ENCODE data around the gene AHDC1.
"Not testable (repeated sequence)": the region's sequence is repeated elsewhere in the genome, so short reads cannot be mapped to it uniquely, and the experiment has no call there.

The AHDC1 gene

DNA sequence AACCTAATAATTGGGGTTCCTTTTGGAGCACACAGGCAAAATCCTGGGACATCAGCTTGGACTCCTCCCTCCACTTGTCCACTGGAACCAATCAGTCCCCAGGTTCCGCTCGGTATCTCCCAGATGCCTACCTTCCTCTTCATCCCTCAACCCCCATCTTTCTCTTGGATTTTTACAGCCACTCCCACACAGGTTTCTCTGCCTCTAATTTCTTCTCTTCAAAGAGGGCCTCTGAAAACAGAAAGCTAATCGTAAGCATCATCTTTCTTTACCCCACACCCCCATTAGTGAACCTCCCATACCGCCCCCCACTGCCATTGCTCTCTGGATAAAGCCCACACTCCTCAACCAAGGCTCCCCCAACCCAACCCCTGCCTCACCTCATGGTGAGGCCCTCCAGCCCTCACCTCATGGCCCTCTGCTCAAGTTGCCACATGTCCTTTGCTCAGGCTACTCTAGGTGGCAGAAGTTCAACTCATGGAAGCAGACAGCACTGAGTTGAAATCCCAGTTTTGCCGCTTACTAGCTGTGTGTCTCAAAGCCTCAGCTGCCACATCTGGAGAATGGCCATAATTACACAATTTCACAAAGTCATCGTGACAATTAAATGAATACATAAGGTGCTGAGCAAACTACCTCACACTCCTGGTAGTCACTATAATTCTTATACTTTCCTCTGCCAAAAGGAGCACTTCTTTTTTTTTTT, 95.8 kb downstream of the AHDC1 start:
- no peak for DNase-seq

DNA sequence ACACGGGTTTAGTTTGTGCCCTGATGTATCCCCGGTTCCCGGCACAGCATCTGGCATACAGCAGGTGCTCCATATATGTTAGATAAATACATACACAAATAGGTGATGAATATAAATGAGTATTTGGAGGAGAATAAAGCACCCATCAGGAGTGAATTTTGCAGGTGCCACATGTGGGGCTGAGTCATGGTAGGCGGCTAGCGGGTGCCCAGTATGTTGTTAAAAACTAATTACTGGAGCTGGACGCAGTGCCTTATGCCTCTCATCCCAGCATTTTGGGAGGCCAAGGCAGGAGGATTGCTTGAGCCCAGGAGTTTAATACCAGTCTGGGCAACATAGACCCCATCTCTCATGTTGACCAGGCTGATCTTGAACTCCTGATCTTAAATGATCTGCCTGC, 97.2 kb downstream of the AHDC1 start:
- no peak for DNase-seq

GRCh38 chr1:27505420-27505680, 98.6 kb downstream of the AHDC1 start:
- no peak for DNase-seq

DNA sequence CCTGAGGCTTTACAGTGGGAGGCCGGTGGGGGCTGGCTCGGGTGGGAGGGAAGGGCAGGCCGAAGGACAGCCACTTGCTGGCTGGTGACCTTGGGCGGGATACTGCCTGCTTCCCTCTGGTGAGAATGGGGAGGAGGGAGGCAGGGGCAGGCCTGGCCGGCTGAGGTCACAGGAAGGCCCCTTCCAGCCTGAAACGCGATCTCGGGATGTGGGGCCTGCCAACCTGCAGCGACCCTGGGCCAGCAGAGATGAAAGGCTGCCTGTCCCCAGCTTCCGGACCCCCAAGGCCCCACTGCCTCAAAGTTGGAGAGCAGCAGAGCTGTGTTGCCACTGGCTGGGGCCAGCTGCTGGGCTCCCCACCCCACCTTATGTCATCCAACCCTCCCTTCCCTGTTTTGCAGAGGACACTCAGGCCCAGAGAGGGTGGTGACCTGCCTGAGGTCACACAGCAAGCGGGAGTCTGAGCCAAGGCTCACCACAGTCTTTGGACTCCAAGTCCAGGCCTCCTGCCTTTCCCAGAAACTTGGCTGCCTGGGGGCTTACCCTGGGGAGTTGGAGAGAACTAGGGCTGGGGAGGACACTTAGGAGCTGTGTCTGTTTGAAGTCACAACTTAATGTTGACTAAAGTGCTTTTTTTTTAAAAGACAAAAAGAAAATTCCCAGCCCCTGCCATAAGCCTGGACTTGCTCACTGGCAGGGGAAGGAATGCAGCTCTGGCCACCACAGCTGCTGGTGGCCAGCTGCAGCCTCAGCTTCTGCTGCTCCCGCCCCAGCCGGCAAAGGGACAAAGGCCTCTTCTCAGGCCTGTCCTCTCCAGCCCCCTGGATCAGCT, 99.1 kb downstream of the AHDC1 start:
- peak; percentile 56 for DNase-seq

DNA sequence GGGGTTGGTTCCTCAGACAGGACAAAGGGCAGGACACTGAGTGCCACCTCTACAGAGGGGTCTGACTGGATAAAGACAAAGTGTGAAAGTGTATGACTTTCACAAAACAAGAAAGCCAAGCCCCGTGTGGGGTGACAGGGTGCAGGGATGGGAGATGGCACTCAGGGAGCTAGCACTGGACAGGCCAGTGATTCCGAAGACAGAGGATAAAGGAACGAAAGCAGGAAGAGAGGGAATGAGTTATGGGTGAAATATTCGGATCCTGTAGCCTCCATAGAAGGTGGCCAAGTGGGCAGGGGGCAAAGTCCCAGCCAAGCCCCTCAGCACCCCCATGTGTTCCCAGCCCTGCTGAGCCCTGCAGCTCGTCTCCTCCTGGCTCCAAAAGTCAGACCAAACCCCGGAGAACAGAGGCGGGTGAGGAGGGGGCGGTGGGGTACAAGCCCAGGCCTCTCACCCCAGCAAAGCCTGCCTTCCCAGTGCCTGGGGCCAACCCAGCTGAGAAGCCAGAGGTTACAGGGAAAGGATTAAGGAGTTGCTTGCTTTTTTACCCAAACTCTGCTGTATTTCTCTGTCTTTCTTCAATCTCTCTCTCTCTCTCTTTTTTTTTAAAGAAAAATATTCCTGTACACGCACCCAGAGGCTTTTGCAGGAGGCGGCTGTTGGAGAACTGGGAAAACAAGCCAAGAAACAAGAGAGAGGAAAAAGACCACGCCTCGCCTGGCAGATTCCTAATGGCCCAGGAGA, 99.9 kb downstream of the AHDC1 start:
- DNase-seq = no peak

DNA sequence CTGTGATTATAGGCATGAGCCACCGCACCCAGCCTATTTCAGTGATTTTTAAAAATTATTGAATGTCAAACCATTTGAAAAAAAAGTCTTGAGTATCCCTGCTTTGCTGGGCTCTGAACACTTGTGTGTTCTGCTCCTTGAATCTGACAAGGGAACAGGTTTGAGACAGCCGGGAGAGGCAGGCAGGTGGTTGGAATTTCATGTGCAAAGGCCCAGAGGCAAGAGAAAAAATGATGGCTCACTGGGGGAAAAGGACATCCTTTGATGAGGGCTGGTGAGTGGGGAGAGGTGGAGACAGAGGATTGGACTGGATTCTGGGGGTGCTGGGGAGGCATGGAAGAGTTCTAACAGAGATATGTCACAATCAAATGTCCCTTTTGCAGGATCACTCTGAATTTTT, 100.9 kb downstream of the AHDC1 start:
- no peak for DNase-seq

- DNase-seq = not testable (repeated sequence)
These were observed 102.8 kb downstream of the AHDC1 start for GRCh38 chr1:27501159-27501558.

DNA sequence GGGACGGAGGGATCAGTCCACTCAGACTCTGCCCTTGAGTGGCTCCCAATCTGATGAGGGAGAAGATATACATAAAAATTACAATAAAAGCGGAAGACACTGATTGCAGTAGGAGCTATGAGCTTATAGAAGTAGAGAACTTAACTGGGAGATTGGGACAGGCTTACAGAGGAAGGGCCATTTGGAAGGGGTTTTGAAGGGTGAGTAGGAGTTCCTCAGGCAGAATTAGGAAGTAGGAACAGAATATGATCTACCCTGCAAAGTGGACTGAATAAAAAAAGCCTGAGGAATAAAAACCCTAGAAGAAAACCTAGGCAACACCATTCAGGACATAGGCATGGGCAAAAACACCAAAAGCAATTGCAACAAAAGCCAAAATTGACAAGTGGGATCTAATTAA, 104.8 kb downstream of the AHDC1 start:
- DNase-seq = no peak

DNA sequence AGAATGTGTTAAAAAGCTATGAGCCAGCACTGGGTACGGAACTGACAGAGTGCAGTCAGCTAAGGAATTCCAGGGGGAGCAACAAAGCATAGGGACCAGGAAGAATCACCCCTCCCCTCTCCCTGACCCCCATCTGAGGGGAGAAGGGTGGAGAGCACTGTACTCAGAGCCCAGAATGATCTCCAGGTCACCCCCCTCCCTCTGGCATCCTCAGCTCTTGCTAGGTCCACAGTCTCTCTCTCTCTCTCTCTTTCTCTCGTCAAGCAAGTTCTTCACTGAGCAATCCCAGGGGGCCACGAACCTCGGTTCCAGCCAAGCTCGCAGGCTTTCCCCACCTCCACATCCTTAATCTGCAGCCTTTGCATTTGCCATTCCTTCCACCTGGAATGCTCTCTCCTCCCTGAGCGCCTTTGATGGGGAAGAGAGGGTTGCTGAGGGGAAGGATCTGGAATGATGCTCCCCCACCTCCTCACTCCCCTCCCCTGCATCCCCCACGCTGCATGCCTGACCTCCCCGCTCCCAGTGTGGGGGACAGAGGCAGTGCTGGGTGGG, 107.3 kb downstream of the AHDC1 start:
- no peak for DNase-seq

DNA sequence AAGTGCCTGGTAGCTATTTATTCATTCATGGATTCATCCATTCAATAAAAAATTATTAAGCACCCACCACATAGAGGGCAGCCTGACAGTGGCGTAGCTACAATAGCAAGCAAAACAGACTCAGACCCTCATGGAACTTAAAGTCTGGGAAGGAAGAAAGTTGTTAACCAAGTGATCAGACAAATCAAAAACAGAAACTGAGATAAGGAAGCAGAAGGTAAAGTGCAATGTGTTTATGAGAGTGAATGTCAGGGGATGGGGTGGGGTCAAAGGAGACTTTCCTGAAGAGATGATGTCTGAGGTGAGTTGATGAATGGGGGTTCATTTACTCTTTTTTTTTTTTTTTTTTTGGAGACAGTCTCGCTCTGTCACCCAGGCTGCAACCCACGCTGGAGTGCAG, 111.1 kb downstream of the AHDC1 start:
- no peak for DNase-seq

DNA sequence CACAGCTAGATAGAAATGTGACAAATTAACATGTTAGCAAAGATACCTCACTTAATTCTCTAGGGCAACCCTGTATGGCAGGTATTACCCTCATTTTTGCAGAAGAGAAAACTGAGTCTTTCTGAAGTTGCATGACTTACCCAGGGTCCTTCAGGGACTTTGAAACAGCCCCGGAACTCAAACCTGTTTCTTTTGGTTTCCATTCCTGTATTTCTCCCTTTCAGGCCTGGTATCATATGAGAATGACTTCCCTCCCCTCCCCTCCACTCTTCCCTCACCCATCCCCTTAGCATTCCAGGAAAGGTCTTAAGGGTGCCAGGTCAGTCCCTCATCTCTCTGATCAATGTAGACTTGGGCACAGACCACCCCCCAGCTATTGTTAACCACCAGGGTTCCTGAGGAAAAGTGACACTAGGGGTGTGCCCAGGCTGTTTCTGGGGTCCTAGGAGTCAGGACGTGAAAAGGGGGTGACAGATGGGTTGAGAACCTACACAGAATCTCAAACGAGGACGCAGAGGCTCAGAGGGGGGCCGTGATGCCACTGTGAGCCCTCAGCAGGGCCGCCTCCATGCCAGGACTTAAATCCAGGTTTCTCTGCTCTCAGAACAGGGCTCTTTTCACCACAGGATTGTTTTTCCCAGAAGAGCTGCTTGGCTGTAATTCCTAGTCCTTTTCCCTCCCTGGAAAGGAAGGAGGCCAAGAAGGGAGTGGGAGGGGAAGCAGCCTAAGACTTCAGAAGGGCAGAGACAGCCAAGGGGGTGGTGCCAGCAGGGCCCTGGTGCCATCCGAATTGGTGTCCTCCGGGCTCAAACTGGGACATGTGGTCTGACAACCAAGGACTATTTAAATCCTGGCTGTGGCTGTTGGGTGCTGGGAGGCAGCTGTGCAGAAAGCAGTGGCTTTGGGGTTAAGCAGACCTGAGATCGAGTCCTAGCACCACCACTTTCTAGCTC, 111.9 kb downstream of the AHDC1 start:
- no peak for DNase-seq

- peak; percentile 97 for DNase-seq
These were observed 113.8 kb downstream of the AHDC1 start, which contains the start of gene WASF2 for GRCh38 chr1:27489973-27490741. Gene WASF2 (minus strand): TSS chr1:27490167. CDS start chr1:27428890, 61,277 bp downstream.

GRCh38 chr1:27489501-27489972, 114.4 kb downstream of the AHDC1 start:
- DNase-seq = peak; percentile 39

DNA sequence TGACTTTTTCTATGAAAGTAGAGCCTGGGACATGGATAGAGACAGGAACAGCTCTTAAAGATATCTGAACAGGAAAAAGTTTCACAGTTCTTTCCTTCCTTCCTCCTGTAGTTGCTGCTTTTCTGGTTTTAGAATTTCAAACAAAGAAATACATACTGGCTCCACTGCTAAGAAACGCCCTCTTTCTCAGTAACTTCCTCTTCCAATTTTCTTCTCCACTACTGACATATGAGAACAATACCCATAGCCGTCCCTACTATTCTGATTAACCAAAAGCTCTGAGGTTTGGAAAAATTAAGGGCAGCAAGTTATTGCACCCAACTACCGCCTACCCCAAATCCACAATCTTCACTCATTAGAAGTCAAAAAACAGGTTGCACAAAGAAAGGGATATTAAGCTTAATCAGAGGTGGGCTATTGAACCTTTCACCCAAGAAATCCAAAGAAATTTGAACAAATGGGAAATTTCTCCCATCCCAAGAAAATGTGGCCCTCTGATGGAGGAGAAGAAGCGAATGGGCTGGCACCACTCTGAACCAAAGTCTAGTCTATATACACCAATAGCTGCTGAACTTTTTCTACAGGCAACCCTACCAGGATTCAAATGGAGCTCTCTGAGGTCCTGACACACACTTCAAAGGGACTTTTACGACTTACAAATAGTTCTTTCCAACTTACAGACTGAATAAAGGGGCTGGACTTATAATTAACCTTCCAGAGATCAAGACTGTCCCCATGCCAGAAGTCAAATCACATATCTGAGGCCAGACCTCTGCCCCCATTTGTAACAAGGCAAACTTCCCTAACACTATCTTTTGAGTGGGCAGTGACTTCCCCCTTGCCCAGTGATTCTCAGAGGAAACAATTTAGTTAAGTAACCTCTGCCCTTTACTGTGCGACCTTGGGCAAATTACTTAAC, 115.7 kb downstream of the AHDC1 start:
- no peak for DNase-seq

GRCh38 chr1:27485363-27485762, 118.6 kb downstream of the AHDC1 start:
- no peak for DNase-seq

All from NCI-H2227 treated with DMSO at 0.1 percent for 48 hours (cell line).